ENCODE results near the gene COL18A1. TPM values are rescaled to one million over a fixed set of nuclear protein-coding genes. Genes with fewer than 3 reads are reported as not detected.

The COL18A1 gene
- total RNA-seq, 1 donor from 2014 or later, result 271 TPM

GRCh38 chr21:45381865-45382696 is 22.9 kb upstream of the COL18A1 start:
- no peak overlapping the region for H3K27ac Mint-ChIP-seq
- peaks cover 14% of the 10 kb centered on the region for H3K27me3 Mint-ChIP-seq

GRCh38 chr21:45382697-45382997 is 22.3 kb upstream of the COL18A1 start:
- H3K27me3 Mint-ChIP-seq, result peaks cover 14% of the 10 kb centered on the region
- H3K4me1 Mint-ChIP-seq (ENCODE audit: low read depth), result peaks cover 25% of the 10 kb centered on the region
- H3K9me3 Mint-ChIP-seq (ENCODE audit: low read depth), result no peaks in the 10 kb centered on the region
- no peaks in the 10 kb centered on the region for H3K36me3 Mint-ChIP-seq (ENCODE audit: insufficient read depth)
- DNase-seq (ENCODE audit: low spot score, unreplicated experiment), result no peak
- H3K27ac Mint-ChIP-seq, result no peak overlapping the region
- TF ChIP-seq CTCF (IDR thresholded peaks at IDR 0.05; ENCODE audit: unreplicated experiment), result no peak
- H3K4me3 Mint-ChIP-seq (ENCODE audit: low read depth), result no peak overlapping the region

More at GRCh38 chr21:45381865-45382696, 22.9 kb upstream of the COL18A1 start:
- no peak for TF ChIP-seq CTCF (IDR thresholded peaks at IDR 0.05; ENCODE audit: unreplicated experiment)
- no peak overlapping the region for H3K4me3 Mint-ChIP-seq (ENCODE audit: low read depth)
- H3K4me1 Mint-ChIP-seq (ENCODE audit: low read depth), result peaks cover 25% of the 10 kb centered on the region
- peaks cover 1% of the 10 kb centered on the region for H3K36me3 Mint-ChIP-seq (ENCODE audit: insufficient read depth)
- H3K9me3 Mint-ChIP-seq (ENCODE audit: low read depth), result no peaks in the 10 kb centered on the region
- DNase-seq (ENCODE audit: low spot score, unreplicated experiment), result no peak

GRCh38 chr21:45383111-45383614 is 21.8 kb upstream of the COL18A1 start:
- Mint-ChIP-seq H3K27me3 (peaks cover 14% of the 10 kb centered on the region), H3K27ac (no peak overlapping the region), H3K4me3 (ENCODE audit: low read depth) (no peak overlapping the region), H3K9me3 (ENCODE audit: low read depth) (no peaks in the 10 kb centered on the region), H3K36me3 (ENCODE audit: insufficient read depth) (no peaks in the 10 kb centered on the region), H3K4me1 (ENCODE audit: low read depth) (peaks cover 21% of the 10 kb centered on the region)
- no peak for TF ChIP-seq CTCF (IDR thresholded peaks at IDR 0.05; ENCODE audit: unreplicated experiment)
- DNase-seq (ENCODE audit: low spot score, unreplicated experiment), result no peak

GRCh38 chr21:45383615-45384201 is 21.3 kb upstream of the COL18A1 start:
- Mint-ChIP-seq H3K36me3 (ENCODE audit: insufficient read depth) (no peaks in the 10 kb centered on the region), H3K27ac (no peak overlapping the region), H3K9me3 (ENCODE audit: low read depth) (no peaks in the 10 kb centered on the region), H3K4me3 (ENCODE audit: low read depth) (no peak overlapping the region), H3K27me3 (peaks cover 14% of the 10 kb centered on the region), H3K4me1 (ENCODE audit: low read depth) (peaks cover 16% of the 10 kb centered on the region)
- no peak for DNase-seq (ENCODE audit: low spot score, unreplicated experiment)
- no peak for TF ChIP-seq CTCF (IDR thresholded peaks at IDR 0.05; ENCODE audit: unreplicated experiment)

- no peaks in the 10 kb centered on the region for H3K36me3 Mint-ChIP-seq (ENCODE audit: insufficient read depth)
- H3K4me3 Mint-ChIP-seq (ENCODE audit: low read depth), result no peak overlapping the region
- H3K27ac Mint-ChIP-seq, result no peak overlapping the region
- no peak for TF ChIP-seq CTCF (IDR thresholded peaks at IDR 0.05; ENCODE audit: unreplicated experiment)
- no peaks in the 10 kb centered on the region for H3K9me3 Mint-ChIP-seq (ENCODE audit: low read depth)
- H3K4me1 Mint-ChIP-seq (ENCODE audit: low read depth), result peaks cover 10% of the 10 kb centered on the region
- DNase-seq (ENCODE audit: low spot score, unreplicated experiment), result no peak
- peaks cover 11% of the 10 kb centered on the region for H3K27me3 Mint-ChIP-seq
Measured at GRCh38 chr21:45384656-45385548, 20.1 kb upstream of the COL18A1 start.

Measured in progenitor cell of endocrine pancreas (in vitro differentiated cells).